ENCODE measurements around the gene UPB1. TPM values are rescaled to one million over a fixed set of nuclear protein-coding genes. Genes with fewer than 3 reads are reported as not detected.

UPB1 gene
- total RNA-seq, 1 experiment from 2014 or later, result 0.09 TPM

GRCh38 chr22:24554313-24555164 is 59.4 kb downstream of the UPB1 start, which contains the start of gene GUCD1 (continued):
- no peak for TF ChIP-seq E2F5 (CRISPR knock-in tag; IDR thresholded peaks at IDR 0.05)
- no peak for TF ChIP-seq ZBTB21 (CRISPR knock-in tag; IDR thresholded peaks at IDR 0.05; ENCODE audit: borderline replicate concordance)
- TF ChIP-seq, protein P1, sequence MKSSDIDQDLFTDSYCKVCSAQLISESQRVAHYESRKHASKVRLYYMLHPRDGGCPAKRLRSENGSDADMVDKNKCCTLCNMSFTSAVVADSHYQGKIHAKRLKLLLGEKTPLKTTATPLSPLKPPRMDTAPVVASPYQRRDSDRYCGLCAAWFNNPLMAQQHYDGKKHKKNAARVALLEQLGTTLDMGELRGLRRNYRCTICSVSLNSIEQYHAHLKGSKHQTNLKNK (CRISPR knock-in tag; IDR thresholded peaks at IDR 0.05), result no peak
- no peak for TF ChIP-seq TCF7 (CRISPR knock-in tag; IDR thresholded peaks at IDR 0.05; ENCODE audit: low read depth)
- no peak for TF ChIP-seq STAT6 (CRISPR knock-in tag; conservative IDR thresholded peaks at IDR 0.05; ENCODE audit: low read depth)
- no peak for TF ChIP-seq ZSCAN18 (CRISPR knock-in tag; IDR thresholded peaks at IDR 0.05)
- TF ChIP-seq IRF1 (CRISPR knock-in tag; IDR thresholded peaks at IDR 0.05), result no peak
- peak; percentile 52; the same call in 1 of the 2 replicates for TF ChIP-seq SP1 (CRISPR knock-in tag; conservative IDR thresholded peaks at IDR 0.05)
- TF ChIP-seq, protein P2, sequence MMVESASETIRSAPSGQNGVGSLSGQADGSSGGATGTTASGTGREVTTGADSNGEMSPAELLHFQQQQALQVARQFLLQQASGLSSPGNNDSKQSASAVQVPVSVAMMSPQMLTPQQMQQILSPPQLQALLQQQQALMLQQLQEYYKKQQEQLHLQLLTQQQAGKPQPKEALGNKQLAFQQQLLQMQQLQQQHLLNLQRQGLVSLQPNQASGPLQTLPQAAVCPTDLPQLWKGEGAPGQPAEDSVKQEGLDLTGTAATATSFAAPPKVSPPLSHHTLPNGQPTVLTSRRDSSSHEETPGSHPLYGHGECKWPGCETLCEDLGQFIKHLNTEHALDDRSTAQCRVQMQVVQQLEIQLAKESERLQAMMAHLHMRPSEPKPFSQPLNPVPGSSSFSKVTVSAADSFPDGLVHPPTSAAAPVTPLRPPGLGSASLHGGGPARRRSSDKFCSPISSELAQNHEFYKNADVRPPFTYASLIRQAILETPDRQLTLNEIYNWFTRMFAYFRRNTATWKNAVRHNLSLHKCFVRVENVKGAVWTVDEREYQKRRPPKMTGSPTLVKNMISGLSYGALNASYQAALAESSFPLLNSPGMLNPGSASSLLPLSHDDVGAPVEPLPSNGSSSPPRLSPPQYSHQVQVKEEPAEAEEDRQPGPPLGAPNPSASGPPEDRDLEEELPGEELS (CRISPR knock-in tag; IDR thresholded peaks at IDR 0.05), result no peak
- no peak for TF ChIP-seq NFYB (CRISPR knock-in tag; conservative IDR thresholded peaks at IDR 0.05; ENCODE audit: low read depth)
- no peak for TF ChIP-seq CREM (CRISPR knock-in tag; IDR thresholded peaks at IDR 0.05)
- 0 out of 2 replicates have a peak, but pooled peaks have one; percentile 55 for TF ChIP-seq TP53 (CRISPR knock-in tag; IDR thresholded peaks at IDR 0.05)

- peak within 1 kb of the TSS; percentile 99 for H3K27ac Mint-ChIP-seq
- POLR2A ChIA-PET, result interaction anchor here (0.5 to 1.8 kb wide), 5 partner anchors 10 to 280 kb away, joined by 3 to 6 read pairs (median 3); partner anchors contain the start of gene LRRC75B
- peak within 1 kb of the TSS; percentile 97 for H3K4me3 Mint-ChIP-seq
- CTCF ChIA-PET, result interaction anchor here (0.6 to 2.3 kb wide), 10 partner anchors 34 to 661 kb away, joined by 3 to 9 read pairs (median 4); partner anchors contain the start of genes GGT1 and MIF
- DNase-seq (ENCODE audit: low spot score), result peak; percentile 100
- H3K4me1 Mint-ChIP-seq, result peaks cover 33% of the 10 kb centered on the region
- H3K9me3 Mint-ChIP-seq, result no peaks in the 10 kb centered on the region
- peaks cover 33% of the 10 kb centered on the region for H3K36me3 Mint-ChIP-seq
- ATAC-seq, result peak; percentile 91
- H3K27me3 Mint-ChIP-seq (ENCODE audit: low read depth), result no peaks in the 10 kb centered on the region
- TF ChIP-seq ZNF219 (CRISPR knock-in tag; IDR thresholded peaks at IDR 0.05; ENCODE audit: borderline replicate concordance) (no peak), HMGXB4 (CRISPR knock-in tag; IDR thresholded peaks at IDR 0.05) (peak; percentile 76; the same call in 1 of the 2 replicates), FOXK1 (CRISPR knock-in tag; IDR thresholded peaks at IDR 0.05) (peak; percentile 94), CREM (CRISPR knock-in tag; IDR thresholded peaks at IDR 0.05) (peak; percentile 57; the same call in 1 of the 2 replicates)
- TF ChIP-seq, protein P3, sequence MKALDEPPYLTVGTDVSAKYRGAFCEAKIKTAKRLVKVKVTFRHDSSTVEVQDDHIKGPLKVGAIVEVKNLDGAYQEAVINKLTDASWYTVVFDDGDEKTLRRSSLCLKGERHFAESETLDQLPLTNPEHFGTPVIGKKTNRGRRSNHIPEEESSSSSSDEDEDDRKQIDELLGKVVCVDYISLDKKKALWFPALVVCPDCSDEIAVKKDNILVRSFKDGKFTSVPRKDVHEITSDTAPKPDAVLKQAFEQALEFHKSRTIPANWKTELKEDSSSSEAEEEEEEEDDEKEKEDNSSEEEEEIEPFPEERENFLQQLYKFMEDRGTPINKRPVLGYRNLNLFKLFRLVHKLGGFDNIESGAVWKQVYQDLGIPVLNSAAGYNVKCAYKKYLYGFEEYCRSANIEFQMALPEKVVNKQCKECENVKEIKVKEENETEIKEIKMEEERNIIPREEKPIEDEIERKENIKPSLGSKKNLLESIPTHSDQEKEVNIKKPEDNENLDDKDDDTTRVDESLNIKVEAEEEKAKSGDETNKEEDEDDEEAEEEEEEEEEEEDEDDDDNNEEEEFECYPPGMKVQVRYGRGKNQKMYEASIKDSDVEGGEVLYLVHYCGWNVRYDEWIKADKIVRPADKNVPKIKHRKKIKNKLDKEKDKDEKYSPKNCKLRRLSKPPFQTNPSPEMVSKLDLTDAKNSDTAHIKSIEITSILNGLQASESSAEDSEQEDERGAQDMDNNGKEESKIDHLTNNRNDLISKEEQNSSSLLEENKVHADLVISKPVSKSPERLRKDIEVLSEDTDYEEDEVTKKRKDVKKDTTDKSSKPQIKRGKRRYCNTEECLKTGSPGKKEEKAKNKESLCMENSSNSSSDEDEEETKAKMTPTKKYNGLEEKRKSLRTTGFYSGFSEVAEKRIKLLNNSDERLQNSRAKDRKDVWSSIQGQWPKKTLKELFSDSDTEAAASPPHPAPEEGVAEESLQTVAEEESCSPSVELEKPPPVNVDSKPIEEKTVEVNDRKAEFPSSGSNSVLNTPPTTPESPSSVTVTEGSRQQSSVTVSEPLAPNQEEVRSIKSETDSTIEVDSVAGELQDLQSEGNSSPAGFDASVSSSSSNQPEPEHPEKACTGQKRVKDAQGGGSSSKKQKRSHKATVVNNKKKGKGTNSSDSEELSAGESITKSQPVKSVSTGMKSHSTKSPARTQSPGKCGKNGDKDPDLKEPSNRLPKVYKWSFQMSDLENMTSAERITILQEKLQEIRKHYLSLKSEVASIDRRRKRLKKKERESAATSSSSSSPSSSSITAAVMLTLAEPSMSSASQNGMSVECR (CRISPR knock-in tag; IDR thresholded peaks at IDR 0.05; ENCODE audit: borderline replicate concordance), result peak; percentile 68; the same call in 1 of the 2 replicates
These were observed 60.3 kb downstream of the UPB1 start, which contains the start of gene SNRPD3 for GRCh38 chr22:24555165-24556039. Gene SNRPD3 (plus strand): TSS chr22:24555999. CDS start chr22:24557675, 1,676 bp downstream.

Measured in WTC11 (cell line).